ENCODE data around the gene AKR1C4.

DNA sequence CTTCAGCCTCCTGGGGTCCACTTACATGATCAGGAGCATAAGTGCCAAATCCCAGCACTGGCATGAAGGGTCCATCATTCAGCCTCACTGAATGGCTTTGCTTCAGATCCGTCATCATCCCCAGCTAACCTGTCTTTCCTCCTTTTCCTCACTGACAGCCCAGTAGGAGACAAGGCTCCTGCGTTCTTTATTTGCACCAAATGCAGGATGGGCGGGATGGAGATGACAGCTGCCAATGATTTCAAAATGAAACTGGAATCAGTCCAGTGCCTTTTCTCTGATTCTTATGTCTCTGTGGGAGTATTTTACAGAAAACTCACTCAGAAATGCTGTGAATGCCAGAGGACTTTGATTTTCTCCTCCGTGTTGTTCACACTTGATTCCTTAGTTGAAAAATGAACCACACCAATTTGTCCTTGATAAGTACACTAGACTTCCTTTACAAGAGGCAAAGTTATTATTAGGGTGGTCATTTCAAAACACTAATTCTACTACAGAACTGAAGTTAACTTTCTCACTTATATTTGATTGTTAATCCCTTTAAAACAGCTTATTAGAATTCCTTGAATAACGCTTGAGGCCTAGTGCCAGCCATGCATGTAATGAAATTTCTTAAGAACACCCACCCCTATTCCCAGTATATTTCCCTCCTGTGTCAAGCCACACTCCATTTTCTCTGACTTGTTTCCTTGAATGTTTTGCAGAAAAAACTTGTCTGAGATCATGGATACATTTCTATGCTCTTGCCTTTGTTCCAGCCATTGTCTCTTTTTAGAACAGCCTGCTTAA, 11.5 kb upstream of the AKR1C4 start, which contains the start of gene AKR1C8:
- TF ChIP-seq, protein P1, sequence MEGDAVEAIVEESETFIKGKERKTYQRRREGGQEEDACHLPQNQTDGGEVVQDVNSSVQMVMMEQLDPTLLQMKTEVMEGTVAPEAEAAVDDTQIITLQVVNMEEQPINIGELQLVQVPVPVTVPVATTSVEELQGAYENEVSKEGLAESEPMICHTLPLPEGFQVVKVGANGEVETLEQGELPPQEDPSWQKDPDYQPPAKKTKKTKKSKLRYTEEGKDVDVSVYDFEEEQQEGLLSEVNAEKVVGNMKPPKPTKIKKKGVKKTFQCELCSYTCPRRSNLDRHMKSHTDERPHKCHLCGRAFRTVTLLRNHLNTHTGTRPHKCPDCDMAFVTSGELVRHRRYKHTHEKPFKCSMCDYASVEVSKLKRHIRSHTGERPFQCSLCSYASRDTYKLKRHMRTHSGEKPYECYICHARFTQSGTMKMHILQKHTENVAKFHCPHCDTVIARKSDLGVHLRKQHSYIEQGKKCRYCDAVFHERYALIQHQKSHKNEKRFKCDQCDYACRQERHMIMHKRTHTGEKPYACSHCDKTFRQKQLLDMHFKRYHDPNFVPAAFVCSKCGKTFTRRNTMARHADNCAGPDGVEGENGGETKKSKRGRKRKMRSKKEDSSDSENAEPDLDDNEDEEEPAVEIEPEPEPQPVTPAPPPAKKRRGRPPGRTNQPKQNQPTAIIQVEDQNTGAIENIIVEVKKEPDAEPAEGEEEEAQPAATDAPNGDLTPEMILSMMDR (IDR thresholded peaks at IDR 0.05 in 4 of 5, conservative IDR thresholded peaks at IDR 0.05 in 1 of 5) = no peak
- TF ChIP-seq POLR2A (IDR thresholded peaks at IDR 0.05) = no peak

All from gastrocnemius medialis (tissue), 4 donors.